ENCODE measurements around the gene SF3B6.

SF3B6 gene

GRCh38 chr2:24083567-24084385 lies 7.7 kb upstream of the SF3B6 start:
- peaks cover 3% of the 10 kb centered on the region for H3K36me3 Mint-ChIP-seq (ENCODE audit: low read depth)
- peaks cover 8% of the 10 kb centered on the region for H3K4me1 Mint-ChIP-seq (ENCODE audit: low read depth)
- no peak for DNase-seq (ENCODE audit: low spot score)
- no peaks in the 10 kb centered on the region for H3K9me3 Mint-ChIP-seq
- no peaks in the 10 kb centered on the region for H3K27me3 Mint-ChIP-seq (ENCODE audit: low read depth)
- peak overlapping the region; percentile 81 for H3K27ac Mint-ChIP-seq
- H3K4me3 Mint-ChIP-seq, result peak overlapping the region; percentile 86

GRCh38 chr2:24082787-24083566 lies 6.9 kb upstream of the SF3B6 start:
- no peaks in the 10 kb centered on the region for H3K27me3 Mint-ChIP-seq (ENCODE audit: low read depth)
- no peaks in the 10 kb centered on the region for H3K9me3 Mint-ChIP-seq
- H3K4me3 Mint-ChIP-seq, result peak overlapping the region; percentile 86
- H3K36me3 Mint-ChIP-seq (ENCODE audit: low read depth), result peaks cover 3% of the 10 kb centered on the region
- no peak for DNase-seq (ENCODE audit: low spot score)
- peaks cover 10% of the 10 kb centered on the region for H3K4me1 Mint-ChIP-seq (ENCODE audit: low read depth)
- H3K27ac Mint-ChIP-seq, result no peak overlapping the region

DNA sequence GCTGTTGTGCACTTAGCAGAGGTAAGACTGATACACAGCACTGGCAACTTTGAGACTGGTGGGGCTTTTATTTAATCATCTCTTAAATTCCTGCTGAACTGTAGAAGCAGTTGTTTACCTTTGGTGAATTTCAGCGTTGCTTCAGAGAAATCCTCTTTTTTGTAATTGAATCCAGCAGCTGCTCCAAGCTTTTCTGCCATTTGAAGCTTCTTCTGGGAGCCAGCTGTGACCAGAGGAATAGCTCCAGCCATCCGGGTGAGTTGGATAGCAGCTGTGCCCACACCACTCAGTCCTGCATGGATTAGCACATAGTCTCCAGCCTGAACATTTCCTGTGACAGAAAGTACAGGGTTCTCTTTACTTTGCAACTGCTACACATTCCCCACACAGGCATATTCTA lies 4.6 kb upstream of the SF3B6 start:
- Mint-ChIP-seq H3K27ac (no peak overlapping the region), H3K4me1 (ENCODE audit: low read depth) (peaks cover 15% of the 10 kb centered on the region), H3K4me3 (no peak overlapping the region), H3K36me3 (ENCODE audit: low read depth) (peaks cover 3% of the 10 kb centered on the region), H3K9me3 (no peaks in the 10 kb centered on the region), H3K27me3 (ENCODE audit: low read depth) (no peaks in the 10 kb centered on the region)
- DNase-seq (ENCODE audit: low spot score), result no peak

- no peaks in the 10 kb centered on the region for H3K27me3 Mint-ChIP-seq (ENCODE audit: low read depth)
- no peaks in the 10 kb centered on the region for H3K9me3 Mint-ChIP-seq
- H3K4me3 Mint-ChIP-seq, result peak overlapping the region; percentile 98
- H3K4me1 Mint-ChIP-seq (ENCODE audit: low read depth), result peaks cover 23% of the 10 kb centered on the region
- peak overlapping the region; percentile 99 for H3K27ac Mint-ChIP-seq
- no peak for DNase-seq (ENCODE audit: low spot score)
- H3K36me3 Mint-ChIP-seq (ENCODE audit: low read depth), result peaks cover 7% of the 10 kb centered on the region
Observed at GRCh38 chr2:24077879-24078278, 1.8 kb upstream of the SF3B6 start.

DNA sequence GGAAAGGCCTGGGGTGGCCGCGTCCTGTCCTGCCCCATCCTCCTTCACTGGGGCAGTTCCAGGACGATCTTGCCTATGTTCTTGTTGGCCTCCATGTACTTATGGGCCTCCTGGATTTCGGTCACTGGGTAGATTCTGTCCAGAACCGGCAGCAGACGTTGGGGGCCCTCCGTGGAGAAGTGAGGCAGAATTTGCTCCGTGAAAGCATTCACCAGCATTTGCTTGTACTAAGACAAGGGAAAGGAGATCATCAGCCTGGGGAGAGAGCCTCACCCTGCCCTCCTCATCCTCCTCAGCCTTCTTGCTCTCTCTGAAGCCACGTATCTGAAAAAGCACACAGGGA lies 1.4 kb upstream of the SF3B6 start:
- Mint-ChIP-seq H3K9me3 (no peaks in the 10 kb centered on the region), H3K4me3 (peak overlapping the region; percentile 98), H3K27ac (peak overlapping the region; percentile 99), H3K27me3 (ENCODE audit: low read depth) (no peaks in the 10 kb centered on the region), H3K36me3 (ENCODE audit: low read depth) (peaks cover 8% of the 10 kb centered on the region), H3K4me1 (ENCODE audit: low read depth) (peaks cover 26% of the 10 kb centered on the region)
- no peak for DNase-seq (ENCODE audit: low spot score)

GRCh38 chr2:24076849-24077534 lies 866 bp upstream of the SF3B6 start:
- peaks cover 30% of the 10 kb centered on the region for H3K4me1 Mint-ChIP-seq (ENCODE audit: low read depth)
- H3K27ac Mint-ChIP-seq, result peak overlapping the region; percentile 99
- H3K4me3 Mint-ChIP-seq, result peak overlapping the region; percentile 98
- DNase-seq (ENCODE audit: low spot score), result no peak
- peaks cover 12% of the 10 kb centered on the region for H3K36me3 Mint-ChIP-seq (ENCODE audit: low read depth)
- no peaks in the 10 kb centered on the region for H3K27me3 Mint-ChIP-seq (ENCODE audit: low read depth)
- no peaks in the 10 kb centered on the region for H3K9me3 Mint-ChIP-seq

DNA sequence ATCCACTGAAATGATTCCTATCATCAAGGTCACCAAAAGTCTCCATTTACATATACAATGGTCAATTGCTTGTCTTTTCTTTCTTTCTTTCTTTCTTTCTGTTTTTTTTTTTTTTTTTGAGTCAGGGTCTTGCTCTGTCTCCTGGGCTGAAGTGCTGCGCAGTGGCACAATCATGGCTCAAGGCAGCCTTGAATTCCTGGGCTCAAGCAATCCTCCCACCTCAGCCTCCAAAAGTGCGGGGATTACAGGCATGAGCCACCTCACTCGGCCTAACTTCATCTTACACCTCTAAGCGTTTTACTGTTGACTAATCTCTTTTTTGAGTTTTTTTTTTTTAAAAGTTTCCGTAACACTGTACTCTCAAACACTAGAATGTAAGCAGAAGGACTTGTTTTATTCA lies 867 bp downstream of the SF3B6 start:
- Mint-ChIP-seq H3K27me3 (ENCODE audit: low read depth) (no peaks in the 10 kb centered on the region), H3K36me3 (ENCODE audit: low read depth) (peaks cover 9% of the 10 kb centered on the region), H3K9me3 (no peaks in the 10 kb centered on the region)

DNA sequence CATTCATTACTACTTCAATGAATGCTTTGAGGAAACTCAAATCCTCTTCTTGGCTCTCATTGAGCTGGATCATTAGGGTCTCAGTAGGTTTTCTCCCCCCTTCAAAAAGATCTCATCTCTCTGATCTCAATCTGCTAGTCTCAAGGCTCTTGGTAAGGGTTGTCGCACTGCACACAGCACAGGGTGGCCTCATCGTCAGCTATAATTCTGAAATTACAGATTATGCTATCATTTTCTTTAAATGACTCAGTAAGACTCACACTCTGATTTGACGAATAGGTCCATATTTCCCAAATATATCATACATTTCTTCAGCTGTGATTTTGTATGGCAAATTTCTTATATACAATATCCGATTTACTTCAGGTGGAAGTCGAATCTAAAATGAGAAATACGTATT lies 2.3 kb downstream of the SF3B6 start:
- no peaks in the 10 kb centered on the region for H3K9me3 Mint-ChIP-seq
- H3K27me3 Mint-ChIP-seq (ENCODE audit: low read depth), result no peaks in the 10 kb centered on the region
- DNase-seq (ENCODE audit: low spot score), result no peak
- peaks cover 32% of the 10 kb centered on the region for H3K4me1 Mint-ChIP-seq (ENCODE audit: low read depth)
- H3K4me3 Mint-ChIP-seq, result peak overlapping the region; percentile 13
- H3K36me3 Mint-ChIP-seq (ENCODE audit: low read depth), result peaks cover 9% of the 10 kb centered on the region
- H3K27ac Mint-ChIP-seq, result no peak overlapping the region

More for the DNA sequence above, 867 bp downstream of the SF3B6 start:
- peak overlapping the region; percentile 99 for H3K27ac Mint-ChIP-seq
- peak overlapping the region; percentile 98 for H3K4me3 Mint-ChIP-seq
- H3K4me1 Mint-ChIP-seq (ENCODE audit: low read depth), result peaks cover 30% of the 10 kb centered on the region
- DNase-seq (ENCODE audit: low spot score), result no peak

DNA sequence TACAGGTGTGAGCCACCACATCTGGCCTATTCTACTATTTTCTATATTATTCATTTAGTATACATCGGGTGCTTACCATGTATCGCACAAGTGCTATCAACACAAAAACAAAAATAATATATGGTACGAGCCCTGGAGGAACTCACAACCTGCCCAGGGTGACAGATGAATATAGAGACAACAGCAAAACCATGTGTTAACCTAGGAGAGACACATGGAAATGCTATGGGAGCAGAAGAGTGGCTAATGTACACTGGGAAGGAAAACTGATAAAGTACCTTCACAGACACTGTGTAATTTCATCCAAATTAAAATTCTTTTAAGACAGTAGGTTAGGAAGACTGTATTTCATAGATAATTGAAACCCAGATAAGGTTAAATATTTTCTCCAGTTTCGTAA lies 3.9 kb downstream of the SF3B6 start:
- H3K27me3 Mint-ChIP-seq (ENCODE audit: low read depth), result no peaks in the 10 kb centered on the region
- no peak overlapping the region for H3K4me3 Mint-ChIP-seq
- no peak for DNase-seq (ENCODE audit: low spot score)
- peaks cover 24% of the 10 kb centered on the region for H3K4me1 Mint-ChIP-seq (ENCODE audit: low read depth)
- no peaks in the 10 kb centered on the region for H3K9me3 Mint-ChIP-seq
- no peak overlapping the region for H3K27ac Mint-ChIP-seq
- peaks cover 15% of the 10 kb centered on the region for H3K36me3 Mint-ChIP-seq (ENCODE audit: low read depth)

DNA sequence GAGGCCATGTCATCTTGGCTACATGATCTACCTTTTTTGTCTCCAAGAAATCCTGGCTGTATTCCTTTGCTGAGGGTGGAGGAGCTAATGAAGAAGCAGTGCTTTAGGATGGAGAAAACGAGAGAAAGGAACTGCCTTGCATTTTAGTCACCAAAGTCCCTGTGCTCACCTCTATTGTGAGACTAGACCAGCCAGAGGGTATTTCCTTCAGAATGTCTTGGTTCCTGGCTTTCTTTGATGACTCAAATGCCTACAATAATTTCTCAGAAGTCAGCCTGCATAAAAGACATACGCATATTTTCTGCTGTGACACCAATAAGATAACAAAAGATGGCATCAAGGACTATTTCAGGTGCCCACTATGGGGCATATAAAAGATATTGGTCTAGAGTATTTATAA lies 10.8 kb downstream of the SF3B6 start:
- Mint-ChIP-seq H3K4me3 (no peak overlapping the region), H3K4me1 (ENCODE audit: low read depth) (peaks cover 2% of the 10 kb centered on the region), H3K27me3 (ENCODE audit: low read depth) (no peaks in the 10 kb centered on the region), H3K27ac (no peak overlapping the region), H3K36me3 (ENCODE audit: low read depth) (peaks cover 13% of the 10 kb centered on the region), H3K9me3 (no peaks in the 10 kb centered on the region)
- DNase-seq (ENCODE audit: low spot score), result no peak

DNA sequence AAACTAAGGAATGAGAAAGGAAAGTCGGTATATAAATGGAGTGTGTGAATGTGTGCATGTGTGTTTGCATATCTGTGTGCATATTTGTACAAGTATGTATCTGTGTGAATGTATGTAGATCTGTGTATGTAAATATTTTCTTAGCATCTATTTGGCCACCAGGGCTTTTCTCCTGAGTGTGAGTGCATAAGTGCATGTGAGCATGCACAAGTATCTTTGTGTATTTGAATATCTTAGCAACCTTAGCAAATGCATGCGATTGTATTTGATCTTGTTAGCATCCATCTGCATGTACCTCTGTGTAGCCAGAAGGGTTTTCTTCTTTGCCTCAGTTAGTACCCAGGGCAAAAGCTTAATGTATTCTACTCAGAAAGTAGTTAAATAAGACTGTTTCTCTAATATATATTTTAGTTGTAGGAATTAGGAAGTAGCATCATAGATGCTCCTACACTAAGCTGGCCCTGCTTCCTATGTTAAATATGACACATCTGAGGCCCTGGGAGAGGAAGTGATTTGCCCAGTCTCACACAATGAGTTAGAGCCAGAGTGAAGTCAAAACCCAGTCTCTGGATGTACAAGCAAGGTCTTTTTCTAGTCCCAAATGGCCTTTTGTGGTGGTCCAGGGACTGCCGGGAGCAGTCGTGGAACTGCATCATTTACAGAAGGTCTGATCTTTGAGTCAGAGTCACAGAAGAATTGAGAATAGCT lies 17.4 kb downstream of the SF3B6 start:
- Mint-ChIP-seq H3K4me3 (no peak overlapping the region), H3K9me3 (no peaks in the 10 kb centered on the region), H3K36me3 (ENCODE audit: low read depth) (no peaks in the 10 kb centered on the region), H3K4me1 (ENCODE audit: low read depth) (peaks cover 2% of the 10 kb centered on the region), H3K27me3 (ENCODE audit: low read depth) (peaks cover 5% of the 10 kb centered on the region), H3K27ac (no peak overlapping the region)
- no peak for DNase-seq (ENCODE audit: low spot score)

DNA sequence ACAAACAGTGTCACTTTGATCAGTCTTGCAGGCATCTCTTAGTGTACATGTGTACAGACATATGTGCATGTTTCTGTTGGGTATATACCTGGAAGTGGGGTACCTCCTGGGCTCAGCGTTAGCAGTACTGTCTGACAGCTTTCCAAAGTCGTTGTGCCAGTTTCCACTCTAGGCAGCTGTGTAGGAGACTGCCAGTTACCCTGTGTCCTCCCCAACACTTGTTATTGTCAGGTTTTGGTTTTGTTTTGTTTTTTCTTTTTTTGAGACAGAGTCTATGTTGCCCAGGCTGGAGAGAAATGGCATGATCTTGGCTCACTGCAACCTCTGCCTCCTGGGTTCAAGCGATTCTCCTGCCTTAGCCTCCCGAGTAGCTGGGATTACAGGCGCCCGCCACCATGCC lies 20.4 kb downstream of the SF3B6 start:
- Mint-ChIP-seq H3K27ac (no peak overlapping the region), H3K27me3 (ENCODE audit: low read depth) (peaks cover 5% of the 10 kb centered on the region), H3K9me3 (no peaks in the 10 kb centered on the region), H3K4me3 (no peak overlapping the region), H3K4me1 (ENCODE audit: low read depth) (peaks cover 2% of the 10 kb centered on the region), H3K36me3 (ENCODE audit: low read depth) (no peaks in the 10 kb centered on the region)
- no peak for DNase-seq (ENCODE audit: low spot score)

GRCh38 chr2:24054366-24055010 lies 21.6 kb downstream of the SF3B6 start:
- DNase-seq (ENCODE audit: low spot score), result no peak
- Mint-ChIP-seq H3K27me3 (ENCODE audit: low read depth) (peaks cover 5% of the 10 kb centered on the region), H3K9me3 (no peaks in the 10 kb centered on the region), H3K4me1 (ENCODE audit: low read depth) (peaks cover 2% of the 10 kb centered on the region), H3K27ac (no peak overlapping the region), H3K4me3 (no peak overlapping the region), H3K36me3 (ENCODE audit: low read depth) (no peaks in the 10 kb centered on the region)

Measured in T-helper 2 cell treated with Interferon-gamma antibody and Interleukin-4, amounts not matched to agents 5 μg/mL and 100 μg/mL, for 36 hours (primary cell).